ENCODE results near the gene EDN1. TPM values are rescaled to one million over a fixed set of nuclear protein-coding genes. Genes with fewer than 3 reads are reported as not detected.

EDN1 gene
- total and polyA plus RNA-seq, 10 of the 15 experiments (the other 5 are each of a cell fraction or from before 2014, with no cell fraction given) = 2.0 to 6.6 (median 3.1) TPM

DNA sequence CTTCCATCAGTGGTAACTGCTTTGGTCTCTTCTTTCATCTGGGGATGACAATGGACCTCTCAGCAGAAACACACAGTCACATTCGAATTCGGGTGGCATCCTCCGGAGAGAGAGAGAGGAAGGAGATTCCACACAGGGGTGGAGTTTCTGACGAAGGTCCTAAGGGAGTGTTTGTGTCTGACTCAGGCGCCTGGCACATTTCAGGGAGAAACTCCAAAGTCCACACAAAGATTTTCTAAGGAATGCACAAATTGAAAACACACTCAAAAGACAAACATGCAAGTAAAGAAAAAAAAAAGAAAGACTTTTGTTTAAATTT is 6.1 kb downstream of the EDN1 start:
- ATAC-seq = no peak
- 74% methylated on average over 5 of the region's 5 CpGs for WGBS (ENCODE audit: insufficient coverage, insufficient replicate concordance, low lambda C conversion rate, missing lambda C conversion rate)
- TF ChIP-seq SIX5 (IDR thresholded peaks at IDR 0.05; ENCODE audit: low read depth, low read length, severe bottlenecking) (no peak), SMAD5 (IDR thresholded peaks at IDR 0.05; ENCODE audit: low read depth) (no peak), MYC (IDR thresholded peaks at IDR 0.05; ENCODE audit: insufficient read depth, insufficient read length, insufficient replicate concordance, low read length, severe bottlenecking) (no peak), RAD51 (IDR thresholded peaks at IDR 0.05) (no peak), IKZF2 (IDR thresholded peaks at IDR 0.05) (no peak), EED (IDR thresholded peaks at IDR 0.05; ENCODE audit: low read depth) (no peak), RCOR1 (conservative IDR thresholded peaks at IDR 0.05; ENCODE audit: low read depth, low read length) (no peak), NFYA (IDR thresholded peaks at IDR 0.05; ENCODE audit: borderline replicate concordance, low read depth, low read length) (no peak), NR2C2 (IDR thresholded peaks at IDR 0.05; ENCODE audit: borderline replicate concordance, control insufficient read depth, insufficient read length, low read depth) (no peak), NRF1 (conservative IDR thresholded peaks at IDR 0.05; ENCODE audit: low read depth, low read length) (no peak), TARDBP (IDR thresholded peaks at IDR 0.05; ENCODE audit: borderline replicate concordance) (no peak), IRF4 (IDR thresholded peaks at IDR 0.05; ENCODE audit: low read depth, low read length) (no peak), ZNF274 (IDR thresholded peaks at IDR 0.05; ENCODE audit: insufficient read depth, insufficient read length) (no peak), SIN3A (IDR thresholded peaks at IDR 0.05; ENCODE audit: low read depth, low read length) (no peak), EP300 (IDR thresholded peaks at IDR 0.05; ENCODE audit: borderline replicate concordance in 1 of 2, control insufficient read depth in 1 of 2, low read depth in 2 of 2, low read length in 2 of 2) (no peak), HDAC2 (IDR thresholded peaks at IDR 0.05) (no peak), NR2F1 (conservative IDR thresholded peaks at IDR 0.05) (no peak), BMI1 (IDR thresholded peaks at IDR 0.05; ENCODE audit: borderline replicate concordance) (no peak)
- TF ChIP-seq, protein P1, sequence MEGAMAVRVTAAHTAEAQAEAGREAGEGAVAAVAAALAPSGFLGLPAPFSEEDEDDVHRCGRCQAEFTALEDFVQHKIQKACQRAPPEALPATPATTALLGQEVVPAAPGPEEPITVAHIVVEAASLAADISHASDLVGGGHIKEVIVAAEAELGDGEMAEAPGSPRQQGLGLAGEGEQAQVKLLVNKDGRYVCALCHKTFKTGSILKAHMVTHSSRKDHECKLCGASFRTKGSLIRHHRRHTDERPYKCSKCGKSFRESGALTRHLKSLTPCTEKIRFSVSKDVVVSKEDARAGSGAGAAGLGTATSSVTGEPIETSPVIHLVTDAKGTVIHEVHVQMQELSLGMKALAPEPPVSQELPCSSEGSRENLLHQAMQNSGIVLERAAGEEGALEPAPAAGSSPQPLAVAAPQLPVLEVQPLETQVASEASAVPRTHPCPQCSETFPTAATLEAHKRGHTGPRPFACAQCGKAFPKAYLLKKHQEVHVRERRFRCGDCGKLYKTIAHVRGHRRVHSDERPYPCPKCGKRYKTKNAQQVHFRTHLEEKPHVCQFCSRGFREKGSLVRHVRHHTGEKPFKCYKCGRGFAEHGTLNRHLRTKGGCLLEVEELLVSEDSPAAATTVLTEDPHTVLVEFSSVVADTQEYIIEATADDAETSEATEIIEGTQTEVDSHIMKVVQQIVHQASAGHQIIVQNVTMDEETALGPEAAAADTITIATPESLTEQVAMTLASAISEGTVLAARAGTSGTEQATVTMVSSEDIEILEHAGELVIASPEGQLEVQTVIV (IDR thresholded peaks at IDR 0.05; ENCODE audit: borderline replicate concordance, partially characterized antibody) = no peak
- TF ChIP-seq, protein P2, sequence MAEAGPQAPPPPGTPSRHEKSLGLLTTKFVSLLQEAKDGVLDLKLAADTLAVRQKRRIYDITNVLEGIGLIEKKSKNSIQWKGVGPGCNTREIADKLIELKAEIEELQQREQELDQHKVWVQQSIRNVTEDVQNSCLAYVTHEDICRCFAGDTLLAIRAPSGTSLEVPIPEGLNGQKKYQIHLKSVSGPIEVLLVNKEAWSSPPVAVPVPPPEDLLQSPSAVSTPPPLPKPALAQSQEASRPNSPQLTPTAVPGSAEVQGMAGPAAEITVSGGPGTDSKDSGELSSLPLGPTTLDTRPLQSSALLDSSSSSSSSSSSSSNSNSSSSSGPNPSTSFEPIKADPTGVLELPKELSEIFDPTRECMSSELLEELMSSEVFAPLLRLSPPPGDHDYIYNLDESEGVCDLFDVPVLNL (IDR thresholded peaks at IDR 0.05; ENCODE audit: low read depth, low read length) = no peak
- intact Hi-C loops (cut with micrococcal nuclease; ENCODE audit: unreplicated experiment) = no loop called here
- ChIA-PET RAD21 (ENCODE audit: unreplicated experiment) (interaction anchor here (1.1 to 1.7 kb wide), 3 partner anchors 186 to 299 kb away, joined by 3 to 5 read pairs (median 4); no protein-coding TSS in a partner anchor), POLR2A (no interaction called here), SMC1A (ENCODE audit: uncharacterized antibody, unreplicated experiment) (interaction anchor here (1.7 to 7.4 kb wide), 3 partner anchors 63 to 309 kb away, joined by 4 to 382 read pairs (median 19); no protein-coding TSS in a partner anchor), CTCF (interaction anchor here (3.8 to 9.2 kb wide), 2 partner anchors 16 to 208 kb away, joined by 18 to 64 read pairs; no protein-coding TSS in a partner anchor)
- DNase-seq (ENCODE audit: low read depth, low spot score) = no peak
- Histone ChIP-seq H3K9ac (ENCODE audit: control insufficient read depth, insufficient read depth, low read length) (no peak overlapping the region), H4K20me1 (ENCODE audit: control insufficient read depth, insufficient read depth) (no peaks in the 10 kb centered on the region), H3K4me2 (ENCODE audit: control insufficient read depth, insufficient read depth) (no peak overlapping the region), H3K79me2 (ENCODE audit: control insufficient read depth, insufficient read depth, low read length) (peaks cover 12% of the 10 kb centered on the region), H3K4me3 (no peak overlapping the region), H3K27me3 (replicated peaks in 1 of 2; ENCODE audit: control insufficient read depth in 2 of 2, insufficient read depth in 2 of 2, low read length in 1 of 2) (no peaks in the 10 kb centered on the region), H3K27ac (ENCODE audit: control insufficient read depth, insufficient read depth) (no peak overlapping the region), H2AFZ (ENCODE audit: control insufficient read depth, low read depth, low read length) (no peak overlapping the region), H3K36me3 (ENCODE audit: control insufficient read depth in 2 of 2, insufficient read depth in 2 of 2, low read length in 1 of 2) (no peaks in the 10 kb centered on the region), H3K9me3 (replicated peaks; ENCODE audit: control insufficient read depth, insufficient read depth, low read length) (no peaks in the 10 kb centered on the region), H3K4me1 (ENCODE audit: control insufficient read depth, insufficient read depth, low read length) (peaks cover 8% of the 10 kb centered on the region)
- no peak for FAIRE-seq
- in situ Hi-C loops (cut with MboI) = loop anchor here (5.0 kb wide), 1 partner anchor 301 kb away; no protein-coding TSS in a partner anchor
- BruUV-seq (replicated peaks) = no TSS peak
